GM12874 (cell line): ENCODE data around the gene ZNF398.

Source experiments
- CTCF ChIP-seq: IDR thresholded peaks from 2 replicates; pipeline ENCODE4 v1.5.1; 2011; ENCODE audit warnings: low read depth, mild to moderate bottlenecking, control low read depth, low read length, moderate library complexity; ENCODE audit not compliant: insufficient read depth

The ZNF398 gene

DNA sequence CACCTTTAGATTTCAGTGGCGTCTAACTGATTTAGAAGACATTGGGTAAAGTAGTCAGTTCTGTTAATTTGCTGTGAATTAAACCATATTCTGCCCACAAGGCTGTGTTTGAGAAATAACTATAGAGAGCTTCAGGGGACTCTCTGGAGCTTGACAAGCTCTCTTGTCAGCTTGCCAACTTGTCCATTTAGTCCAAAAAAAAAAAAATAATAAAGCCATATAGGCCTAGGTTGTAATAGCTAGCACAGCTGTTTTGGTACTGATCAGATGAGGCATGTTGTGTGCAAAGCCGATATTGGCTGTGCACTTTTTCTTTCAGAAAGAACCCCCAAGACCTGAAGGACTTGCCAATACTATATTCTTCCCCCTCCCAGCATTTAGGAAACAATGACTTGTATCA lies 27.9 kb downstream of the ZNF398 start:
- TF ChIP-seq CTCF: no peak

- TF ChIP-seq CTCF: no peak
These were observed 32.0 kb downstream of the ZNF398 start for GRCh38 chr7:149179241-149179640.

DNA sequence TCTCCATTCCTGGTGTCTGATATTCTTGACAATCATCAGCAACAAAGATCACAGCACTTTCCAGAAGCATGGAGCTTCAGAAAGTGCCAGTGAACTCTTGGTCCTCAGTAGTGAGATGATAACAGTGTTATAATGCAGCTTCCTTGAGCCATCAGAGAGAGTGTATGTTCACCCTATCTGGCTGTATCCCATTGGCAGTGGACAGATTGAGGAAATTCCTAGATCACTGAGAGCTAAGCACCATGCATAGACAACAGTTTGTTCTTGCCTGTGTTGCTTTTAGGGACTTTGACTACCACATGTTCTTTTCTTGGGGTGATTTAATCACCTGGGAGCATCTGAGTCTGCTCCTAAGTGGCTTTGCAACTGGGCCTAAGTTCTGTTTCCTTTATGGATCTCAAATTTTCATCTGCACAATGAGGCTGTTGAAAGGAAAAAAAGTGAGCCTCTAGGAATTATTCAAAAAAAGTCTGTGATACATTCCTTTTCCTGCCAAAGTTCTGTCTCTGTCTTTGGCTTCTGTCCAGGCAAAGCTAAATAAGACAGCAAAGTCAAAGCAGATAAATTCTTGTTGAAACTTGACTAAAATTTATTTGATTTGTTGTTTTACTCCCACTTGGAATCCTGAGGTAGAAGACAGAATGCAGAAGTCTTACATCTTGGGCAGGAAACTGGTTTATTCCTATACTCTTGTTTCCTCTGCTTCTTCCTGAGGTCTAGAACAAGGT lies 33.6 kb downstream of the ZNF398 start:
- TF ChIP-seq CTCF: no peak

GRCh38 chr7:149181450-149181790 lies 34.2 kb downstream of the ZNF398 start:
- TF ChIP-seq CTCF: no peak

DNA sequence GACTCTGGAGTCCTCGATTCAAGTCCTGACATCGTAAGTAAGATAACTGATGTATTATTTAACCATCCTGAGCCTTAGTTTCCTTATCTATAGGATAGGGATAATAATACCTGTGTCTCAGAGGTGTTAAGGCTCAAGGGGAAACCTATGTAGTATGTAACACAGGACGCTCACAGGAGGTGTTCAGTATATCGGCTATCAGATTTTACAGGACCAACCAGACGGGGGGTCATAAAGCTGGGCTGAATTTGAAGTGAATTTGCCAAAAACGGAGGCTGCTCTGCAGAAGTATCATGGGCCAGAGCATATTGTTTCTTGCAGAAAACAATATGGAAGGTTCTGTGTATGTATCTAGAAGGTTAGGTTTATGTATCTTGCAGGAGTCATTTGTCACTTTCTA lies 37.0 kb downstream of the ZNF398 start:
- no peak for TF ChIP-seq CTCF

GRCh38 chr7:149188213-149188612 lies 41.0 kb downstream of the ZNF398 start:
- no peak for TF ChIP-seq CTCF

GRCh38 chr7:149188637-149189259 lies 41.5 kb downstream of the ZNF398 start:
- no peak for TF ChIP-seq CTCF
